ENCODE measurements around the gene SUSD6. TPM values are rescaled to one million over a fixed set of nuclear protein-coding genes. Genes with fewer than 3 reads are reported as not detected.

Gene SUSD6
- total RNA-seq, 4 donors from 2014 or later, result 35.5 to 56.7 (median 51.0) TPM

- DNase-seq (ENCODE audit: low spot score in 2 of 2), result peak; percentile 62 to 88
- TF ChIP-seq POLR2A (IDR thresholded peaks at IDR 0.05) (no peak), CTCF (IDR thresholded peaks at IDR 0.05) (no peak)
- intact Hi-C loops (cut with DNase I; ENCODE audit: low total_unique reads), result no loop called here
- WGBS, 2 donors, result 33 to 35% methylated on average over 9 of the region's 9 CpGs
- H3K4me3 ChIP-seq (ENCODE audit: low read depth, poor library complexity, severe bottlenecking), result no peak overlapping the region
These were observed 46.6 kb downstream of the SUSD6 start for GRCh38 chr14:69657950-69658355.

GRCh38 chr14:69658664-69659261, 47.4 kb downstream of the SUSD6 start:
- intact Hi-C loops (cut with DNase I; ENCODE audit: low total_unique reads), result no loop called here
- H3K4me3 ChIP-seq (ENCODE audit: low read depth, poor library complexity, severe bottlenecking), result no peak overlapping the region
- 52 to 60% methylated on average over 8 of the region's 8 CpGs for WGBS, 2 donors
- TF ChIP-seq CTCF (IDR thresholded peaks at IDR 0.05) (no peak), POLR2A (IDR thresholded peaks at IDR 0.05) (no peak)
- DNase-seq (ENCODE audit: low spot score in 2 of 2), result peak in 1 of 2 donors; percentile 61

- no peak overlapping the region for H3K4me3 ChIP-seq (ENCODE audit: low read depth, poor library complexity, severe bottlenecking)
- DNase-seq (ENCODE audit: low spot score in 2 of 2), result no peak
- TF ChIP-seq CTCF (IDR thresholded peaks at IDR 0.05) (no peak), POLR2A (IDR thresholded peaks at IDR 0.05) (no peak)
- intact Hi-C loops (cut with DNase I; ENCODE audit: low total_unique reads), result no loop called here
- WGBS, 2 donors, result 81 to 89% methylated on average over 2 of the region's 2 CpGs
These were observed 49.2 kb downstream of the SUSD6 start for GRCh38 chr14:69660344-69661193.

GRCh38 chr14:69661194-69661537, 49.8 kb downstream of the SUSD6 start:
- H3K4me3 ChIP-seq (ENCODE audit: low read depth, poor library complexity, severe bottlenecking), result no peak overlapping the region
- intact Hi-C loops (cut with DNase I; ENCODE audit: low total_unique reads), result no loop called here
- no peak for DNase-seq (ENCODE audit: low spot score in 2 of 2)
- WGBS, 2 donors, result 75 to 81% methylated on average over 1 of the region's 1 CpG
- TF ChIP-seq POLR2A (IDR thresholded peaks at IDR 0.05), result no peak
- TF ChIP-seq CTCF (IDR thresholded peaks at IDR 0.05), result no peak

GRCh38 chr14:69662636-69663299, 51.4 kb downstream of the SUSD6 start:
- DNase-seq (ENCODE audit: low spot score in 2 of 2), result no peak
- TF ChIP-seq CTCF (IDR thresholded peaks at IDR 0.05) (no peak), POLR2A (IDR thresholded peaks at IDR 0.05) (no peak)
- intact Hi-C loops (cut with DNase I; ENCODE audit: low total_unique reads), result no loop called here
- no peak overlapping the region for H3K4me3 ChIP-seq (ENCODE audit: low read depth, poor library complexity, severe bottlenecking)
- 66 to 90% methylated on average over 1 of the region's 1 CpG for WGBS, 2 donors

Measured in lower leg skin (tissue), 4 donors.